SK-N-SH treated with all-trans-retinoic acid at 6 μM for 48 hours (cell line): ENCODE results near the gene TGFB2.

Experiments used
- ATAC-seq: fragments of 200-7000 bp; cut with Tn5 transposase; 3 replicates; pipeline ENCODE4 v1.9.1; 2020; ENCODE audit warnings: mild to moderate bottlenecking, moderate library complexity
- ARNTL ChIP-seq: fragments of 450-650 bp; formaldehyde crosslinking; IDR thresholded peaks from 2 replicates; pipeline ENCODE4 v1.5.0; 2020; ENCODE audit warnings: low read depth, mild to moderate bottlenecking, moderate library complexity, borderline replicate concordance
- BACH2 ChIP-seq: fragments of 250-450 bp; sonication (Bioruptor Pico); IDR thresholded peaks from 2 replicates; pipeline ENCODE4 v1.9.0; 2021; ENCODE audit warnings: mild to moderate bottlenecking, borderline replicate concordance
- CSDC2 ChIP-seq: fragments of 250-450 bp; sonication (Bioruptor Pico); IDR thresholded peaks from 2 replicates; pipeline ENCODE4 v1.5.0; 2020; ENCODE audit warnings: mild to moderate bottlenecking, moderate library complexity
- ESRRG ChIP-seq: fragments of 250-450 bp; sonication (Bioruptor Pico); IDR thresholded peaks from 2 replicates; pipeline ENCODE4 v1.6.1; 2021; ENCODE audit warnings: mild to moderate bottlenecking
- ISL1 ChIP-seq: fragments of 250-450 bp; sonication (Bioruptor Pico); IDR thresholded peaks from 2 replicates; pipeline ENCODE4 v2.1.2; 2022; ENCODE audit warnings: mild to moderate bottlenecking, moderate library complexity
- OSR1 ChIP-seq: fragments of 250-450 bp; sonication (Bioruptor Pico); IDR thresholded peaks from 2 replicates; pipeline ENCODE4 v1.8.0; 2022; ENCODE audit warnings: moderate library complexity, mild to moderate bottlenecking, inconsistent platforms
- PPARA ChIP-seq: fragments of 250-450 bp; sonication (Bioruptor Pico); IDR thresholded peaks from 2 replicates; pipeline ENCODE4 v1.5.0; 2020; ENCODE audit warnings: mild to moderate bottlenecking, borderline replicate concordance
- RARB ChIP-seq: fragments of 250-450 bp; sonication (Bioruptor Pico); IDR thresholded peaks from 2 replicates; pipeline ENCODE4 v1.8.0; 2021; ENCODE audit warnings: mild to moderate bottlenecking, moderate library complexity
- TCF4 ChIP-seq: fragments of 250-450 bp; sonication (Bioruptor Pico); IDR thresholded peaks from 2 replicates; pipeline ENCODE4 v1.8.0; 2021; ENCODE audit warnings: mild to moderate bottlenecking, moderate library complexity, borderline replicate concordance
- TOX ChIP-seq: fragments of 250-450 bp; sonication (Bioruptor Pico); IDR thresholded peaks from 2 replicates; pipeline ENCODE4 v1.8.0; 2021; ENCODE audit warnings: mild to moderate bottlenecking, moderate library complexity, borderline replicate concordance
- ZC3H10 ChIP-seq: fragments of 250-450 bp; sonication (Bioruptor Pico); IDR thresholded peaks from 2 replicates; pipeline ENCODE4 v1.5.1; 2021; ENCODE audit warnings: mild to moderate bottlenecking, moderate library complexity
- ZFP30 ChIP-seq: fragments of 450-650 bp; formaldehyde crosslinking; IDR thresholded peaks from 2 replicates; pipeline ENCODE4 v1.5.0; 2022; ENCODE audit warnings: mild to moderate bottlenecking, moderate library complexity
- ZNF565 ChIP-seq: fragments of 450-650 bp; formaldehyde crosslinking; conservative IDR thresholded peaks from 2 replicates; pipeline ENCODE4 v1.5.0; 2020; ENCODE audit warnings: low read depth, mild to moderate bottlenecking, moderate library complexity
- ZNF8 ChIP-seq: fragments of 450-650 bp; formaldehyde crosslinking; IDR thresholded peaks from 2 replicates; pipeline ENCODE4 v1.5.0; 2020; ENCODE audit warnings: mild to moderate bottlenecking, moderate library complexity
- TF ChIP-seq, protein P1 (sequence below): fragments of 250-450 bp; sonication (Bioruptor Pico); IDR thresholded peaks from 2 replicates; pipeline ENCODE4 v1.5.0; 2020; ENCODE audit warnings: mild to moderate bottlenecking, moderate library complexity
- TF ChIP-seq, protein P2 (sequence below): fragments of 250-450 bp; sonication (Bioruptor Pico); IDR thresholded peaks from 2 replicates; pipeline ENCODE4 v1.5.1; 2021; ENCODE audit warnings: mild to moderate bottlenecking, moderate library complexity
- TF ChIP-seq, protein P3 (sequence below): fragments of 250-450 bp; sonication (Bioruptor Pico); IDR thresholded peaks from 2 replicates; pipeline ENCODE4 v1.8.0; 2021; ENCODE audit warnings: low read depth, mild to moderate bottlenecking, moderate library complexity, borderline replicate concordance
- TF ChIP-seq, protein P4 (sequence below): fragments of 250-450 bp; sonication (Bioruptor Pico); IDR thresholded peaks from 2 replicates; pipeline ENCODE4 v1.5.1; 2020; ENCODE audit warnings: low read depth, mild to moderate bottlenecking, moderate library complexity

TGFB2 gene

DNA sequence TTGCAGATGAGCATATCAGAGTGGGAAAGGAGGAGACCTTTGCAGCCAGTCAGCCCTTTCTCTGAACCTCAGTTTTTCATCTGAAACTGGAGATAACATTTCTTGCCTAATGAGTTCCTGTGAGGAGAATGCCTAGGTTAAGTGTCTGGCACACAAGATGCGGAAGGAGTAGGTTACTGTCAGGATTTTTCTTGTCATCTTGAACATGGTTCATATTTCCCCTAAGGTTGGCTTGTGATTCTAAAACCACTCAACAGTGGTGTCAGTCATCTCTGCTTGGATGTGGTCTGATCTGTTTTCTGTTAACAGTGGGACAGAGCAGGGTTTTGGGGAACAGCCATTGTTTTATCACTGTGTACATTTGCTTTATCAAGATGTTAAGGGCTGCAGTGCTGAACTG, 70.6 kb downstream of the TGFB2 start:
- ATAC-seq = peak; percentile 44
- TF ChIP-seq TCF4 (CRISPR knock-in tag) (no peak), BACH2 (CRISPR knock-in tag) (no peak), PPARA (no peak), ARNTL (CRISPR knock-in tag) (no peak), RARB (no peak), ZC3H10 (CRISPR knock-in tag) (no peak), ISL1 (CRISPR knock-in tag) (no peak), ZNF8 (CRISPR knock-in tag) (no peak), TOX (CRISPR knock-in tag) (no peak), OSR1 (CRISPR knock-in tag) (no peak), ZFP30 (CRISPR knock-in tag) (no peak)
- TF ChIP-seq, protein P1, sequence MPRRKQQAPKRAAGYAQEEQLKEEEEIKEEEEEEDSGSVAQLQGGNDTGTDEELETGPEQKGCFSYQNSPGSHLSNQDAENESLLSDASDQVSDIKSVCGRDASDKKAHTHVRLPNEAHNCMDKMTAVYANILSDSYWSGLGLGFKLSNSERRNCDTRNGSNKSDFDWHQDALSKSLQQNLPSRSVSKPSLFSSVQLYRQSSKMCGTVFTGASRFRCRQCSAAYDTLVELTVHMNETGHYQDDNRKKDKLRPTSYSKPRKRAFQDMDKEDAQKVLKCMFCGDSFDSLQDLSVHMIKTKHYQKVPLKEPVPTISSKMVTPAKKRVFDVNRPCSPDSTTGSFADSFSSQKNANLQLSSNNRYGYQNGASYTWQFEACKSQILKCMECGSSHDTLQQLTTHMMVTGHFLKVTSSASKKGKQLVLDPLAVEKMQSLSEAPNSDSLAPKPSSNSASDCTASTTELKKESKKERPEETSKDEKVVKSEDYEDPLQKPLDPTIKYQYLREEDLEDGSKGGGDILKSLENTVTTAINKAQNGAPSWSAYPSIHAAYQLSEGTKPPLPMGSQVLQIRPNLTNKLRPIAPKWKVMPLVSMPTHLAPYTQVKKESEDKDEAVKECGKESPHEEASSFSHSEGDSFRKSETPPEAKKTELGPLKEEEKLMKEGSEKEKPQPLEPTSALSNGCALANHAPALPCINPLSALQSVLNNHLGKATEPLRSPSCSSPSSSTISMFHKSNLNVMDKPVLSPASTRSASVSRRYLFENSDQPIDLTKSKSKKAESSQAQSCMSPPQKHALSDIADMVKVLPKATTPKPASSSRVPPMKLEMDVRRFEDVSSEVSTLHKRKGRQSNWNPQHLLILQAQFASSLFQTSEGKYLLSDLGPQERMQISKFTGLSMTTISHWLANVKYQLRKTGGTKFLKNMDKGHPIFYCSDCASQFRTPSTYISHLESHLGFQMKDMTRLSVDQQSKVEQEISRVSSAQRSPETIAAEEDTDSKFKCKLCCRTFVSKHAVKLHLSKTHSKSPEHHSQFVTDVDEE (CRISPR knock-in tag) = no peak
- TF ChIP-seq, protein P2, sequence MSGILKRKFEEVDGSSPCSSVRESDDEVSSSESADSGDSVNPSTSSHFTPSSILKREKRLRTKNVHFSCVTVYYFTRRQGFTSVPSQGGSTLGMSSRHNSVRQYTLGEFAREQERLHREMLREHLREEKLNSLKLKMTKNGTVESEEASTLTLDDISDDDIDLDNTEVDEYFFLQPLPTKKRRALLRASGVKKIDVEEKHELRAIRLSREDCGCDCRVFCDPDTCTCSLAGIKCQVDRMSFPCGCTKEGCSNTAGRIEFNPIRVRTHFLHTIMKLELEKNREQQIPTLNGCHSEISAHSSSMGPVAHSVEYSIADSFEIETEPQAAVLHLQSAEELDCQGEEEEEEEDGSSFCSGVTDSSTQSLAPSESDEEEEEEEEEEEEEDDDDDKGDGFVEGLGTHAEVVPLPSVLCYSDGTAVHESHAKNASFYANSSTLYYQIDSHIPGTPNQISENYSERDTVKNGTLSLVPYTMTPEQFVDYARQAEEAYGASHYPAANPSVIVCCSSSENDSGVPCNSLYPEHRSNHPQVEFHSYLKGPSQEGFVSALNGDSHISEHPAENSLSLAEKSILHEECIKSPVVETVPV (CRISPR knock-in tag) = no peak
- TF ChIP-seq, protein P3, sequence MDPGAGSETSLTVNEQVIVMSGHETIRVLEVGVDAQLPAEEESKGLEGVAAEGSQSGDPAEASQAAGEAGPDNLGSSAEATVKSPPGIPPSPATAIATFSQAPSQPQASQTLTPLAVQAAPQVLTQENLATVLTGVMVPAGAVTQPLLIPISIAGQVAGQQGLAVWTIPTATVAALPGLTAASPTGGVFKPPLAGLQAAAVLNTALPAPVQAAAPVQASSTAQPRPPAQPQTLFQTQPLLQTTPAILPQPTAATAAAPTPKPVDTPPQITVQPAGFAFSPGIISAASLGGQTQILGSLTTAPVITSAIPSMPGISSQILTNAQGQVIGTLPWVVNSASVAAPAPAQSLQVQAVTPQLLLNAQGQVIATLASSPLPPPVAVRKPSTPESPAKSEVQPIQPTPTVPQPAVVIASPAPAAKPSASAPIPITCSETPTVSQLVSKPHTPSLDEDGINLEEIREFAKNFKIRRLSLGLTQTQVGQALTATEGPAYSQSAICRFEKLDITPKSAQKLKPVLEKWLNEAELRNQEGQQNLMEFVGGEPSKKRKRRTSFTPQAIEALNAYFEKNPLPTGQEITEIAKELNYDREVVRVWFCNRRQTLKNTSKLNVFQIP (CRISPR knock-in tag) = no peak

DNA sequence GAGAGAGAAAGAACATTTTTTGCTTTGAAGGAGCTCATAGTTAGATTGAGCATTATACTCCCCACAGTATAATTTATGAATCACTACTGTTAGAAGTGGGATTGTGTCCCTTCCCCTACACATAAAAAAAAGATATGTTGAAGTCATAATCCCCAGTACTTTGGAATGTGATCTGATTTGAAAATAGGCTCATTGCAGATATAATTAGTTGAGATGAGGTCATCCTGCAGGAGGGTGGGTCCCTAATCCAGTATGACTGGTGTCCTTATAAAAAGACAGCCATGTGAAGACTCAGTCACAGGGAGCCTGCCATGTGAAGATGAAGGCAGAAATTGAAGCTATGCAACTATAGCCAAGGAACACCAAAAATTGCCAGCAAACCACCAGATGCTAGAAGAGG, 76.4 kb downstream of the TGFB2 start:
- TF ChIP-seq OSR1 (CRISPR knock-in tag) = no peak
- TF ChIP-seq, protein P4, sequence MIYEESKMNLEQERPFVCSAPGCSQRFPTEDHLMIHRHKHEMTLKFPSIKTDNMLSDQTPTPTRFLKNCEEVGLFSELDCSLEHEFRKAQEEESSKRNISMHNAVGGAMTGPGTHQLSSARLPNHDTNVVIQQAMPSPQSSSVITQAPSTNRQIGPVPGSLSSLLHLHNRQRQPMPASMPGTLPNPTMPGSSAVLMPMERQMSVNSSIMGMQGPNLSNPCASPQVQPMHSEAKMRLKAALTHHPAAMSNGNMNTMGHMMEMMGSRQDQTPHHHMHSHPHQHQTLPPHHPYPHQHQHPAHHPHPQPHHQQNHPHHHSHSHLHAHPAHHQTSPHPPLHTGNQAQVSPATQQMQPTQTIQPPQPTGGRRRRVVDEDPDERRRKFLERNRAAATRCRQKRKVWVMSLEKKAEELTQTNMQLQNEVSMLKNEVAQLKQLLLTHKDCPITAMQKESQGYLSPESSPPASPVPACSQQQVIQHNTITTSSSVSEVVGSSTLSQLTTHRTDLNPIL (CRISPR knock-in tag) = 0 out of 2 replicates have a peak, but pooled peaks have one; percentile 25
- TF ChIP-seq, protein P1 (CRISPR knock-in tag) = no peak
- ATAC-seq = no peak

DNA sequence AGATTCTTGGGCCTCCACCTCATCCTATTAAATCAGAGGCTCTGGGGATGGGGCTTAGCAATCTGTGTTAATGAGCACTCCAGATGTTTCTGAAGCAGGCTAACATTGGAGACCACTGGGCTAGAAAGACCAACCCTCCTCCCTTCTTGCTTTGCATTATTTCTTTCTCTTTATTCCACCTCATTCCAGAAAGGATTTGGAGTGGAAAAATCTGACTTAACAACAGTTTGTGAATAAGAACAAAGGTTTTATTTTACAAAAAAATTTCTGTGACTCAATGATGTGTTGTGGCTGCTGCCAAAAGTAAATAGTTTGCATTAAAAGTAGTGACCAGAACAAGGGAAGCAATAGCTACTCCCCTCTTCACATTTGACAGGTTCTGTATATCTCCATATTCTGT, 79.4 kb downstream of the TGFB2 start:
- no peak for ATAC-seq
- TF ChIP-seq ESRRG (CRISPR knock-in tag) (no peak), ZNF565 (CRISPR knock-in tag) (no peak), RARB (no peak), PPARA (no peak), CSDC2 (CRISPR knock-in tag) (no peak), ZNF8 (CRISPR knock-in tag) (no peak)
- TF ChIP-seq, protein P1 (CRISPR knock-in tag) = no peak
- TF ChIP-seq, all 23 proteins: peak for 0
